Thoracic aorta (tissue), 2 donors: ENCODE data around the gene ZNF562. TPM values are rescaled to one million over a fixed set of nuclear protein-coding genes. Genes with fewer than 3 reads are reported as not detected.
"Not testable (repeated sequence)": the region's sequence is repeated elsewhere in the genome, so short reads cannot be mapped to it uniquely, and the experiment has no call there.

ENCODE experiments used
- ATAC-seq: fragments of 150-250 bp; one replicate; pipeline ENCODE4 v1.8.0; 2017; ENCODE audit warnings: low read depth; ENCODE audit not compliant: insufficient number of reproducible peaks, low FRiP score
- DNase-seq: peaks from one replicate; pipeline ENCODE4 v3.0.0-alpha.2; 2020; ENCODE audit warnings: low spot score
- H3K27ac ChIP-seq, 2 donors: fragments of 200-600 bp; sonication (generic); 1 replicate in 1 of 2; 2 replicates in 1 of 2; pipeline ENCODE4 v1.5.1; 2016; ENCODE audit warnings: mild to moderate bottlenecking in 2 of 2, moderate library complexity in 2 of 2
- H3K27me3 ChIP-seq: fragments of 200-600 bp; sonication (generic); replicated peaks from 2 replicates; pipeline ENCODE4 v1.6.0; 2016; ENCODE audit warnings: mild to moderate bottlenecking; ENCODE audit not compliant: insufficient read depth
- H3K36me3 ChIP-seq: fragments of 200-600 bp; sonication (generic); one replicate; pipeline ENCODE4 v1.5.1; 2016
- H3K4me1 ChIP-seq, 2 donors: fragments of 200-600 bp; sonication (generic); 1 replicate in 1 of 2; 2 replicates in 1 of 2; pipeline versions ENCODE4 v1.5.1 to v1.6.0; 2016; ENCODE audit warnings: low read depth in 2 of 2, mild to moderate bottlenecking in 1 of 2; ENCODE audit not compliant: control insufficient read depth in 1 of 2
- H3K4me3 ChIP-seq: fragments of 200-600 bp; sonication (generic); 2 replicates; pipeline ENCODE4 v1.5.1; 2016; ENCODE audit warnings: mild to moderate bottlenecking
- H3K9me3 ChIP-seq: fragments of 200-600 bp; sonication (generic); 2 replicates; pipeline ENCODE4 v1.5.1; 2016
- CTCF ChIP-seq: fragments of 200-600 bp; sonication (generic); IDR thresholded peaks from one replicate; pipeline ENCODE4 v1.5.1; 2019; ENCODE audit warnings: antibody characterized with exemption
- total RNA-seq, 2 donors: library from RNA; depleted of rRNA; stranded (reverse); fragments of >200 nt; gene quantifications; one replicate each; pipeline versions ENCODE4 v1.1.0 to v1.2.3, GENCODE V29; 2016

Gene ZNF562
- total RNA-seq, 2 donors from 2014 or later = 13.3 to 35.6 TPM

- no peak for TF ChIP-seq CTCF
- ATAC-seq = no peak
These were observed 34.4 kb upstream of the ZNF562 start for GRCh38 chr19:9709305-9709704.

DNA sequence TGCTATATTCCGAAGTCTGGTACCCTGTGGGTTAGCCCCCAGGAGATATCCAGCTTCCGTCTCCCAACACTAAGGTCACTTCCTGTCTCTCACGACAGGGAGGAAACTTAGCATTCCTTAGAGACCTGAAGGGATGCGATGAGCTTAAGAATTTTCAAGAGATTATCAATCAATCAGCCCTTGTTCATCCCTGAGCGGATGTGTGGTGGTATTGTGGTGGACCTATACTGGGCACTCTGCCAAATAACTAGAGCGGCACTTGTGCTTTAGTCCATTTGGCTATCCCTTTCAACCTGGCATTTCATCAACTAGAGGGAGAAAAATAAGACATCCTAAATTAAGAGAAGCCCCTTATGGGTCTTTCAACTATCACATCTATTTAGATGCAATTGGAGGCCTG is 30.9 kb upstream of the ZNF562 start:
- no peak overlapping the region for H3K27ac ChIP-seq
- DNase-seq = no peak
- TF ChIP-seq CTCF = no peak
- no peaks in the 10 kb centered on the region for H3K4me1 ChIP-seq
- H3K36me3 ChIP-seq = no peaks in the 10 kb centered on the region
- no peak for ATAC-seq
- no peaks in the 10 kb centered on the region for H3K27me3 ChIP-seq
- no peak overlapping the region for H3K4me3 ChIP-seq
- H3K9me3 ChIP-seq = no peaks in the 10 kb centered on the region

More at GRCh38 chr19:9709305-9709704, 34.4 kb upstream of the ZNF562 start:
- Histone ChIP-seq H3K4me1 (no peaks in the 10 kb centered on the region), H3K36me3 (no peaks in the 10 kb centered on the region), H3K9me3 (peaks cover 3% of the 10 kb centered on the region), H3K27ac (no peak overlapping the region), H3K4me3 (no peak overlapping the region), H3K27me3 (no peaks in the 10 kb centered on the region)
- no peak for DNase-seq

DNA sequence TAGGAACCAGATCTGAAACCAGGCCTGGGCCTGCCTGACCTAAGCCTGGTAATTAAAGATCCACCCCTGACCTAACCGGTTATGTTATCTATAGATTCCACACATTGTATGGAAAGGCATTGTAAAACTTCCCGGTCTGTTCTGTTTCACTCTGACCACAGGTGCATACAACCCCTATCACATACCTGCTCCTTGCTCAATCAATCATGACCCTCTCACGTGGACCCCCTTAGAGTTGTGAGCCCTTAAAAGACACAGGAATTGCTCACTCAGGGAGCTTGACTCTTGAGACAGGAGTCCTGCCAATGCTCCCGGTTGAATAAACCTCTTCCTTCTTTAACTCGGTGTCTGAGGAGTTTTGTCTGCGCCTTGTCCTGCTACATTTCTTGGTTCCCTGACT is 27.3 kb upstream of the ZNF562 start:
- Histone ChIP-seq H3K27ac (no peak overlapping the region), H3K9me3 (no peaks in the 10 kb centered on the region), H3K4me3 (no peak overlapping the region), H3K4me1 (no peaks in the 10 kb centered on the region), H3K36me3 (no peaks in the 10 kb centered on the region), H3K27me3 (no peaks in the 10 kb centered on the region)
- DNase-seq = no peak
- ATAC-seq = no peak
- TF ChIP-seq CTCF = no peak

DNA sequence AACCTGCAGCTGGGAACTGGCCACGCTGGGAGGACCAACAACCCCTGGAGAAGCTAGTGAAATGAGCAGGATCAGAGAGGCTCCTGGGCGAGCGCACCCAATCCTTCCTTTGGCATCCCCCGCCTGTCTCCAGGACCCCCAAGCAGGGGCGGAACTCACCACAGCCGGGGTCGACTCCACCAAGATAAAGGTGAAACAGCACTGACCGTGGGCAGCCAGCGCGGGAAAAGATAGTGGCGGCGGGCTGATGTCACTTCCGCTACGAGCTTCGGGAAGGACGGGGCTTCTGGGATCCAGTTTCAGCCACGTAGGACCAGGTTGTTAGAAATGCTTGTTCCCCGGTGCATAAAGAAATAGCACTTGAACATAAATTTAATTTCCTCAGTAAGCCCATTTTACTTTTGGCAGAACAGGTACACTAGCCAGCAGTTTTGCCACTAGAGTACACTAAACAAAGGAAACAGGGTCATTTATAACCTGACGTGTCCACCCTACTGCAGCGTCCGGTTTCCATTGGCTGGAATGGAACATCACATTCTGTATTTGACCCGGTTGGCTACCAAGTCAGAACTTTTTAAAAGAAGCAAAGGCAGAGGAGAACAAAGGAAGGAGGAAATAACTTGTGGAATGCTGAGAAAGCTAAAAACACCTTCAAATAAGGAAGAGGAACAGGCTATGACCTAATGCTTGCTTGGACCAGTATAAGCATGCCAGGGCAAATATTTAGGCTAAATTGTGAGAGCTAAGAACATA is 25.5 kb upstream of the ZNF562 start:
- no peaks in the 10 kb centered on the region for H3K27me3 ChIP-seq
- no peak for TF ChIP-seq CTCF

GRCh38 chr19:9690301-9690700 is 15.4 kb upstream of the ZNF562 start:
- not testable (repeated sequence) for ATAC-seq, DNase-seq

More for the DNA sequence above, 25.5 kb upstream of the ZNF562 start:
- Histone ChIP-seq H3K27ac (no peak overlapping the region), H3K36me3 (no peaks in the 10 kb centered on the region), H3K4me3 (no peak overlapping the region), H3K4me1 (no peaks in the 10 kb centered on the region), H3K9me3 (no peaks in the 10 kb centered on the region)
- no peak for ATAC-seq
- no peak for DNase-seq

DNA sequence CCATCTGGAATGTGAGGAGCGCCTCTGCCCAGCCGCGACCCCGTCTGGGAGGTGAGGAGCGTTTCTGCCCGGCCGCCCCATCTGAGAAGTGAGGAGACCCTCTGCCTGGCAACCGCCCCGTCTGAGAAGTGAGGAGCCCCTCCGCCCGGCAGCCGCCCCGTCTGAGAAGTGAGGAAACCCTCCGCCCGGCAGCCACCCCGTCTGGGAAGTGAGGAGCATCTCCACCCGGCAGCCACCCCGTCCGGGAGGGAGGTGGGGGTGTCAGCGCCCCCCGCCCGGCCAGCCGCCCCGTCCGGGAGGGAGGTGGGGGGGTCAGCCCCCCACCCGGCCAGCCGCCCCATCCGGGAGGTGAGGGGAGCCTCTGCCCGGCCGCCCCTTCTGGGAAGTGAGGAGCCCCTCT is 5.1 kb upstream of the ZNF562 start:
- not testable (repeated sequence) for ATAC-seq, H3K36me3 ChIP-seq, DNase-seq, H3K9me3 ChIP-seq, H3K4me3 ChIP-seq, H3K4me1 ChIP-seq, H3K27me3 ChIP-seq, H3K27ac ChIP-seq

More at GRCh38 chr19:9690301-9690700, 15.4 kb upstream of the ZNF562 start:
- H3K4me1 ChIP-seq, H3K36me3 ChIP-seq, H3K4me3 ChIP-seq, H3K27ac ChIP-seq, H3K27me3 ChIP-seq: not testable (repeated sequence)
- H3K9me3 ChIP-seq = peaks cover 16% of the 10 kb centered on the region

- Histone ChIP-seq H3K9me3 (peaks cover 21% of the 10 kb centered on the region), H3K4me3 (peak overlapping the region; percentile 92), H3K27ac (peak overlapping the region; percentile 92 to 95)
- not testable (repeated sequence) for DNase-seq, H3K36me3 ChIP-seq, H3K4me1 ChIP-seq, H3K27me3 ChIP-seq, ATAC-seq
These were observed 530 bp upstream of the ZNF562 start for GRCh38 chr19:9675358-9675901.
